HTR-8/SVneo (cell line): ENCODE results near the gene TBC1D10B.
A peak's percentile ranks its signal among the peaks of the same experiment; 100 is the strongest.
"Not testable (repeated sequence)": the region's sequence is repeated elsewhere in the genome, so short reads cannot be mapped to it uniquely, and the experiment has no call there.

ENCODE experiments used
- DNase-seq: peaks from one replicate; pipeline ENCODE4 v3.0.0; 2011; ENCODE audit warnings: low spot score, mixed read lengths; ENCODE audit not compliant: insufficient read length
- FAIRE-seq: peaks from 2 replicates; lab custom pipeline; 2011; peaks lifted over from hg19 to GRCh38; lab: Jason Lieb, UNC

The TBC1D10B gene

DNA sequence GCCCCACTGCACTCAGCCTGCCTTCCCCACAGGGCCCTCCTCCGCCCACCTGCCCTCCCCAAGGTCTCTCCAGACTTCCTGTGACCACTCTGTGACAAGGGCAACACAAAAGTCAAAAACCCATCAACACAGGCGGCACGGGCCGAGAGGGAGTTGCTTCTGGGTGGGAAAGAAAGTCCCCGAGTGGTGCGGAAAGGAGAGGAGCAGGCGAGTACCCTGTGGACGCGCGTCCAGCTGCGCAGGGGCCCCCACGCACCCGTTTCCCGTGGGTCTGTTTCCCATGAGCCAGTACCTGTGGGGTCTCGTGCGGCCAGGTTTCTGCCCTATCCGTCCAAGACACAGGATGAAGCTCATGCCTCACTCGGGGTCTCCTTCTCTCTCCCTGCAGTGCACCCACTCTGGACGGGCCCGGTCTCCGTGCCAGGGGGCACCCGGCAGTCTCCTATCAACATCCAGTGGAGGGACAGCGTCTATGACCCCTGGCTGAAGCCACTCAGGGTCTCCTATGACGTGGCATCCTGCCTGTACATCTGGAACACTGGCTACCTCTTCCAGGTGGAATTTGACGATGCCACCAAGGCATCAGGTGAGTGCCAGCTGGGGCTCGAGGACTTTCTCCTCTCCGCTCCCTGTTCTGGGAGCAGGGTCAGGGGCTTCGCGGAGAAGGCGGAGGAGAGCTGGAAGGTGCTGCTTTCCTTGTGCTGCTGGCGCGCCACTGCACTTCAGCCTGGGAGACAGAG, 27.4 kb downstream of the TBC1D10B start:
- FAIRE-seq = no peak
- no peak for DNase-seq

DNA sequence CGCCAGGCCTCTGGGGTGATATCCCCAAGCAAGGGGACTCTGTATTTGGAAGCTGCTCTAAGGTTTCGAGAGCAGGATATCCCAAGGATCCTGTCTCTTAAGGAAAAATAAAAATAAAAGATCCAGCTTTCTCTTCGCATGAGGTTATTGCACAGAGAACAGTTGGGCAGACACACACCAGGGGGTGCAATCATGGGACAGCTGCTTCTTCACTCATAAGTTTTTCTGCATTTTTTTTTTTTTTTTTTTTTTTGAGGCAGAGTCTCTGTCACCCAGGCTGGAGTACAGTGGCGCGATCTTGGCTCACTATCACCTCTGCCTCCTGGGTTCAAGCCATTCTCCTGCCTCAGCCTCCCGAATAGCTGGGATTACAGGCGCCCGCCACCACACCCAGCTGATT, 28.3 kb downstream of the TBC1D10B start:
- DNase-seq = not testable (repeated sequence)

DNA sequence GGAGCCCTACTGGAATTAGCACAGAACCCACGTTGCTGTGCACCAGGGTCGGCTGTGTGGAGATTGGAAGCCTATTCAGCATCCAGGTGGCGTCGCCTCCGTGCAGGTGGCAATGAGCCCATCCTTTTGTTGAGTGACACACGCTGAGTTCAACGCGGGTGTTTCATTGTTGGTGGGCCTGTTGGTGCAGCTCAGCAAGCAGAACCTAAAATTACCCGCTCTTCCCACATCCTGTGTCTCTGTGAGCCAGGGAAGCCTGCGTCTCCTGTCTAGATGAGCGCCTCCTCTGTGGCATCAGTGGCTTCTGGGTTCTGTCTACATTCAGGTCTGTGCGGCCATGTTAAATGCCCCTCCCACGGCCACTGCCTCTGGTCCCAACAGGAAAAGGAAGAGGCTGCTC, 29.7 kb downstream of the TBC1D10B start:
- DNase-seq (no peak), FAIRE-seq (no peak)

More for the DNA sequence above, 28.3 kb downstream of the TBC1D10B start:
- FAIRE-seq = not testable (repeated sequence)

DNA sequence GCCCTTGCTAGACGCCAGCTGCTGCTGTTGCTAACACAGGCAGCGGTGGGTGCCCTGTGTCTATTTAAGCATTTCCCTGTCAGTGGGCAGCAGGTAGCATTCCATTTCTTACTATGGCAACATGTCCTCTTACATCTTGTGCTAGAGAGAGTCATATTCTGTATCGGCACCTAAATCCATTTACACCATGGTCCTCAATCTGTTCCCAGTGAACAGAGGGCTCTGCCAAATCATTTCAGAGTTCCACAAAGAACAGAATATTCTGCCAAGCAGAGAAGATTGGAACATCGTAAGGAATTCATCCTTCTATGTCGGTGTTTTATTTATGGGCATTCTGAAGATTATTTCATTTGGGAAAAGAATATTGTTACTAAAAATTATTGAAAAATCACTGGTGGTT, 31.6 kb downstream of the TBC1D10B start:
- DNase-seq, FAIRE-seq: not testable (repeated sequence)

DNA sequence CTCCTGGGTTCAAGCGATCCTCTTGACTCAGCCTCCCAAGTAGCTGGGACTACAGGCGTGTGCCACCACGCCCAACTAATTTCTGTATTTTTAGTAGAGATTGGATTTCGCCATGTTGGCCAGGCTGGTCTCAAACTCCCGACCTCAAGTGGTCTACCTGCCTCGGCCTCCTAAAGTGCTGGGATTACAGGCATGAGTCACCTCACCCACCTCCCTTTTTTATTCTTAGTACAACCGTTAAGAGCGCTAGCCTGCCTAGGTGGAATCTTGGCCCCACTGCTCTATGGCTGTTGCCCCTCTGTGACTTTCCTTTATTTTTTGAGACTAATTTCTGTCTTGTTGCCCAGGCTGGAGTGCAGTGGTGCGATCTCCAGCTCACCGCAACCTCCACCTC, 32.3 kb downstream of the TBC1D10B start:
- not testable (repeated sequence) for DNase-seq, FAIRE-seq

DNA sequence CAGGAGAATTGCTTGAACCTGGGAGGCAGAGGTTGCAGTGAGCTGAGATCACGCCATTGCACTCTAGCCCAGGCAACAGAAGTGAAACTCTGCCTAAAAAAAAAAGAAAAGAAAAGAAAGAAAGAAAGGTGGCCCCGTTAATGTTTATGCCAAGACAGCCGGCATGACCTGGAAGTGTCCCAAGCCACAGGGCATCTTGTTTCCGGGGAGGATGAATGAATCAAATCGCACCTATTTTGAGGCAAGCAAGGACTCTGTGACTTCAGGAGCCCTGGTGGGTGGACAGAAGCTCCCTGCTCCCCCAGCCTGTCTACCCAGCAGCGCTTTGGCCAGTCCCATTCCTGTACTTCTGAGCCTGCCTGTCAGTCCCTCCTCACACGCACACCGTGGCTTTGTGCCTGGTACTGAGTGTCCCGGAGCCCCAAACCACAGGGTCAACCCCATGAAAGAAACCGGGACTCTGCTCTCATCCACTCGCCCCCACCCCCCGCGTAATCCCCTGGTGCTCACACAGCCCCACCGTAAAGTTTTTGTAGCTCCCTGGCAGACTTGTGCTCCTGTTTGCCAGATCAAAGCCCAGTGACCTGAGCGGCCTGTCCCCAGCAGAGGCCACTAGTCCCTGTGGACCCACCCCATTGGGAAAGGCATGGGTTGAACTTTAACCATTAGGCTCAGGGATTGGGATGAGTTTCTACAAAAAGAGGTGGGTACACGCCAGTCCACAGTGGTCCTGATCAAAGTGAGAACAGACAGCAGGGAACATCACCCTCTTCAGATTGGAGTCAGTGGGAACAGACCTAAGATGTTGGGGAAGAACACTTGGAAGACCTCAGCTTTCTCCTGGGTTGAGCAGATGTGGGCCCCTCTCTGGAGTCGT, 34.5 kb downstream of the TBC1D10B start:
- no peak for FAIRE-seq
- DNase-seq = no peak

DNA sequence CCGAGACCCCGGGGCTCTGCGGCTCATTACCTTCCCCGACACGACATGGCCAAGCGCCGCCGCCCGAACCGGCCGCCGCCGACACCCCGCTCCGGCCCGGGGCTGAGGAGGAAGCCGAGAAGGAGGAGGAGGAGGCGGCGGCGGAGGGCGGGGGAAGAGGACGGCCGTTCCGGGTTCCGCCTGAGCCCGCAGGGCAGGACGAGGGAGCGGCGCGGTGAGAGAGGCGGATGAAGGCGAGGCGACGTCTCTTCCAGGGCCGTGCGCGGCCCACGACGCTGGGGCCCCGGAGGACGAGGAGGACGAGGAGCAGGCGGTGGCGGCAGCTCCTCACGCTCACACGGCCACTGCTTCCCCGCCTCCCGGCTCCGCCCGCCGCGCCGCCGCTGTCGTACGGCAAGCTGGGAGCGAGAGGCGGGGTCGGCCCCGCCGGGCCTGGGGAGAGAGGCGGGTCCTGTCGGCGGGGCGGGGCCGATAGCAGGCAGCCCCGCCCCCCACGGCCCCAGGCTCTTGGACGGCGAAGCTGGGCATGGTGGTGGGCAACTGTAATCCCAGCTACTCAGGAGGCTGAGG, 35.2 kb downstream of the TBC1D10B start:
- DNase-seq (peak; percentile 47), FAIRE-seq (peak; percentile 55)

DNA sequence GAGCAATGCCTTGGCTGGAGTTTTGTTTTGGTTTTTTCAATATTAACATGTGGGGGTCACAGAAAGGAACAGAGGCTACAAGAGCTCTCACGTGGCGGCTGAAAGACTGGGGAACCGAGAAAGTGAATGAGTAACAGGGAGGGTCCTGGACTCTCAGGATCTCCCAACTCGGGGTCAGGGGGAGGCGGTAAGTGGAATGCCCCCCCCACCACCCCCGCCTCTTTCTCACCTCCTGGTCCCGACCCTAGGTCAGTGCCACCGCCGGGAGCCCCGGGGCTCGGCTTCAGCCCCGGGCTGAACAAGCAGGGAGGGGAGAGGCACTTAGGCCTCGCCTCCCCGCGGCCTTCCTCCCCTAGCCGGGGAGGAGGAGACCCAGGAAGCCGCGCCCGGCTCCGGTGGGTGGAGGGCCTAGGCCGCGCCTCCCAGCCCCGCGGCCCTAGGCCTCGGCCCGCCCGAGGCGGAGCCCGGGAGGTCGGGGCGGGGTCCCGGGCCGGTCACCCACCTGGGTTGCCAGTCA, 35.8 kb downstream of the TBC1D10B start:
- not testable (repeated sequence) for FAIRE-seq, DNase-seq

DNA sequence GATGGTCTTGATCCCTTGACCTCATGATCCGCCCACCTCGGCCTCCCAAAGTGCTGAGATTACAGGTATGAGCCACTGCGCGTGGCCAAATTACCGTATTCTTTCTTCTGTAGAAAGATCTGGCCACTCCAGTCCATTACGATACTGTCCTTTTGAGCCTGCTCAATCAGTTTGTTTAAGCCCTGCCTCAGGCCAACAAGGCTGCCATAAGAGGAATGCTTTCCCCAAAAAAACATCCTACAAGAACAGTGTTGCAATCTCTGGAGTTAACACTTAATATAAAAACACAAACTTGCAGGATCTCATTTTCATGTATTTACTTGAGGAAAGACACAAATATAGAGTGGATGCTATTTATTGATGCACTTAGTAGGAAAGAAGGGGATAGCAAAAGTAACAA, 46.1 kb downstream of the TBC1D10B start:
- not testable (repeated sequence) for DNase-seq, FAIRE-seq

DNA sequence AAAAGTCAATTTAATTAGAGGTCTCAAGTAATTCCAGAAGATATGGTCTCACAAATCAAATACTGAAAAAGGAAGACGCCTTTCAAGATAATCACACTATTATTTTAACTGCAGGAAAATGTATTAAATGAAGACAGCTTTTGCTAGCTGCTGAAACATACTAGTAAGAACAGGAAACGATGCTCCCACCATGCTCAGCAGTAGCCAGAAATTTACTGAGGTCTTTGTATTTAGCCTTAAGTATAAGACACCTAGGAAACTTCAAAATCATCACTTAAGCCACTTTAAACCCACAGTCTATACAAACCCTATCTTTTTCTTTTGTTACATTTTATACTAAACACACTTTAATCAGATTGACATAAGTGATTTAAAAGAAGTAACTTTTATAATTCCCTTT, 51.6 kb downstream of the TBC1D10B start:
- FAIRE-seq, DNase-seq: not testable (repeated sequence)

DNA sequence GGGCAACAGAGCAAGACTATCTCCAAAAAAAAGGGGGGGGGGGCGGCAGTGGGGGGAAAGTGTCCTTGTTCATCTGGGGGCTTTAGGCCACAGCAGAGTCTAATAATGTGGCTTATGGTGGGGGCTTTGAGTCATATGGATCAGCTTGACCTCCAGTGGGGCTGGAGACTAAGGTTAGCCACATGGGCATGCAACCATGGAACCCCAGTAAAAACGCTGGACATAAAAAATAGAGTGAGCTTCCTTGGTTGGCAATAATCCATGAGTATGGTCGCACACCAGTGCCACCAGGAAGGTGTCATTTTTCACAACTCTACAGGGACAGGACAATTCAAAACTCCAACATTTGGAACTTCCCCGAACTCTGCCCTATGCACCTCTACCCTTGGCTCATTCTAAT, 59.4 kb downstream of the TBC1D10B start:
- not testable (repeated sequence) for FAIRE-seq

DNA sequence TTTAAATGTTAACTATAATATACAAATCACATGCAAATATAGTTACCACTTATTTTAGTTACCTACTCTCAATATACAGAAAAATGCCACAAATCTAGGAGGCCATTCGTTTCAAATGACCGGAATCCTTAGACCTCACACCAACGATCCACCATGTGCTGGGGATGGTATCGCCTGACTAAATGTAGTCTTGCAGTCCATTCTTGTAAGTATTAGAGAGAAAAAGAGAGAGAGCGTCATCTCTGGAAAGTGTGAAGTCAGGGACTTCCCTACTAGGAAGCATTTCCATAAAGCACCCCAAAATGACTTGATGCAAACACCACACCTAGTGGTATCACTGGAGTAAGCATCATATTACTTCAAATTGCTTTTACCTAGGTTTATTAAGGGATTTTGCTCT, 61.0 kb downstream of the TBC1D10B start:
- DNase-seq, FAIRE-seq: not testable (repeated sequence)

More for the DNA sequence above, 59.4 kb downstream of the TBC1D10B start:
- DNase-seq = not testable (repeated sequence)
